Measurements from ENCODE around the gene QPCT.

QPCT gene

GRCh38 chr2:37323781-37324535 lies 20.5 kb upstream of the QPCT start:
- intact Hi-C loops (cut with DNase I), result loop anchor here (5.0 kb wide), 2 partner anchors 92 to 162 kb away; partner anchors contain the start of genes CEBPZ and NDUFAF7
- peak in 3 of 10 donors; percentile 35 to 81 (median 71) for DNase-seq

- intact Hi-C loops (cut with DNase I), result loop anchor here (5.0 kb wide), 2 partner anchors 92 to 162 kb away; partner anchors contain the start of genes CEBPZ and NDUFAF7
These were observed 20.0 kb upstream of the QPCT start for GRCh38 chr2:37324536-37324785.

GRCh38 chr2:37324786-37325624 lies 19.4 kb upstream of the QPCT start, which contains the start of gene PRKD3:
TSS of gene PRKD3 (minus strand) at chr2:37324833. CDS start at chr2:37316524, 8,309 bp downstream.
- intact Hi-C loops (cut with DNase I), result loop anchor here (5.0 kb wide), 2 partner anchors 93 to 163 kb away; partner anchors contain the start of genes CEBPZ and NDUFAF7
- DNase-seq, result peak in 4 of 10 donors; percentile 36 to 93 (median 78)

More at GRCh38 chr2:37324536-37324785, 20.0 kb upstream of the QPCT start:
- DNase-seq, result peak in 8 of 10 donors; percentile 26 to 87 (median 54)

GRCh38 chr2:37325625-37326071 lies 18.8 kb upstream of the QPCT start:
- no peak for DNase-seq
- intact Hi-C loops (cut with DNase I), result no loop called here

- intact Hi-C loops (cut with DNase I), result no loop called here
- DNase-seq, result no peak
These were observed 18.1 kb upstream of the QPCT start for GRCh38 chr2:37326285-37326684.

GRCh38 chr2:37326866-37327634 lies 17.4 kb upstream of the QPCT start:
- intact Hi-C loops (cut with DNase I), result no loop called here

GRCh38 chr2:37330681-37331080 lies 13.7 kb upstream of the QPCT start:
- DNase-seq, result no peak
- intact Hi-C loops (cut with DNase I), result no loop called here

More at GRCh38 chr2:37326866-37327634, 17.4 kb upstream of the QPCT start:
- DNase-seq, result no peak

GRCh38 chr2:37332560-37332959 lies 11.9 kb upstream of the QPCT start:
- intact Hi-C loops (cut with DNase I), result no loop called here
- DNase-seq, result no peak

- DNase-seq, result no peak
- intact Hi-C loops (cut with DNase I), result no loop called here
These were observed 11.2 kb upstream of the QPCT start for GRCh38 chr2:37333256-37333655.

- intact Hi-C loops (cut with DNase I), result no loop called here
- no peak for DNase-seq
These were observed 8.8 kb upstream of the QPCT start for GRCh38 chr2:37335604-37336003.

GRCh38 chr2:37337620-37338280 lies 6.7 kb upstream of the QPCT start:
- intact Hi-C loops (cut with DNase I), result no loop called here

GRCh38 chr2:37338933-37339332 lies 5.5 kb upstream of the QPCT start:
- intact Hi-C loops (cut with DNase I), result no loop called here
- DNase-seq, result no peak

More at GRCh38 chr2:37337620-37338280, 6.7 kb upstream of the QPCT start:
- DNase-seq, result peak in 1 of 10 donors; percentile 23

- intact Hi-C loops (cut with DNase I), result no loop called here
- no peak for DNase-seq
These were observed 3.8 kb upstream of the QPCT start for GRCh38 chr2:37340637-37341036.

GRCh38 chr2:37342591-37343220 lies 1.7 kb upstream of the QPCT start:
- no peak for DNase-seq
- intact Hi-C loops (cut with DNase I), result no loop called here

GRCh38 chr2:37343537-37344434 lies 644 bp upstream of the QPCT start:
- DNase-seq, result peak in 3 of 10 donors; percentile 22 to 31 (median 26)
- intact Hi-C loops (cut with DNase I), result no loop called here

GRCh38 chr2:37348155-37348554 lies 3.7 kb downstream of the QPCT start:
- no peak for DNase-seq
- intact Hi-C loops (cut with DNase I), result no loop called here

- no peak for DNase-seq
These were observed 4.9 kb downstream of the QPCT start for GRCh38 chr2:37349231-37349860.

GRCh38 chr2:37350034-37350433 lies 5.6 kb downstream of the QPCT start:
- DNase-seq, result no peak
- intact Hi-C loops (cut with DNase I), result no loop called here

More at GRCh38 chr2:37349231-37349860, 4.9 kb downstream of the QPCT start:
- intact Hi-C loops (cut with DNase I), result no loop called here

Data from posterior cingulate gyrus (tissue), 11 donors.